ENCODE measurements around the gene HTR2C.

DNA sequence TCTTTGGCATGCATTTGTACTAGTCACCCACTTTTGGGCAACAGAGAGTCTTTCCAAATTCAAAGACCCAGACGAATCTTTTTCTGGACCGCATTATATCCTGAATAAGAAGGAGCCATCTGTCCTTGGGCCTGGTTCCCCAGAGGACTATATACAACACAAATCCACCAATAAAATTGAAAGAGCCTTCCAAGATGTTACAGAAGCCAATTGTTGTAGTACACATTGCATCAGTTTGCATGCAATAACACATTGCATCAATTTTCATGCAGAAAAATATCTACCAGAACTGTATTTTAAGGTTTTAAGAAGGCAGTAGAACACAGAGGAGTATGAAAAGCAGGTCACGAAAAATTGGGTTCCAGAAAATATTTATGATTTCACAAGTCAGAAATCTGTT, 203.2 kb downstream of the HTR2C start:
- TF ChIP-seq POLR2AphosphoS5 (IDR thresholded peaks at IDR 0.05) (no peak), POLR2A (IDR thresholded peaks at IDR 0.05) (no peak)
- TF ChIP-seq, protein P1, sequence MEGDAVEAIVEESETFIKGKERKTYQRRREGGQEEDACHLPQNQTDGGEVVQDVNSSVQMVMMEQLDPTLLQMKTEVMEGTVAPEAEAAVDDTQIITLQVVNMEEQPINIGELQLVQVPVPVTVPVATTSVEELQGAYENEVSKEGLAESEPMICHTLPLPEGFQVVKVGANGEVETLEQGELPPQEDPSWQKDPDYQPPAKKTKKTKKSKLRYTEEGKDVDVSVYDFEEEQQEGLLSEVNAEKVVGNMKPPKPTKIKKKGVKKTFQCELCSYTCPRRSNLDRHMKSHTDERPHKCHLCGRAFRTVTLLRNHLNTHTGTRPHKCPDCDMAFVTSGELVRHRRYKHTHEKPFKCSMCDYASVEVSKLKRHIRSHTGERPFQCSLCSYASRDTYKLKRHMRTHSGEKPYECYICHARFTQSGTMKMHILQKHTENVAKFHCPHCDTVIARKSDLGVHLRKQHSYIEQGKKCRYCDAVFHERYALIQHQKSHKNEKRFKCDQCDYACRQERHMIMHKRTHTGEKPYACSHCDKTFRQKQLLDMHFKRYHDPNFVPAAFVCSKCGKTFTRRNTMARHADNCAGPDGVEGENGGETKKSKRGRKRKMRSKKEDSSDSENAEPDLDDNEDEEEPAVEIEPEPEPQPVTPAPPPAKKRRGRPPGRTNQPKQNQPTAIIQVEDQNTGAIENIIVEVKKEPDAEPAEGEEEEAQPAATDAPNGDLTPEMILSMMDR (IDR thresholded peaks at IDR 0.05 in 8 of 11, conservative IDR thresholded peaks at IDR 0.05 in 3 of 11), result no peak

Measured in spleen (tissue), 7 donors.